Omental fat pad (tissue), 4 donors: ENCODE data around the gene AVEN. TPM values are rescaled to one million over a fixed set of nuclear protein-coding genes. Genes with fewer than 3 reads are reported as not detected.

Experiments
- ATAC-seq: fragments of 150-250 bp; one replicate; pipeline ENCODE4 v1.9.1; 2016; ENCODE audit warnings: mild to moderate bottlenecking, moderate library complexity; ENCODE audit not compliant: low FRiP score
- DNase-seq: peaks from one replicate; pipeline ENCODE4 v3.0.0-alpha.2; 2019; ENCODE audit warnings: low spot score
- CTCF ChIP-seq, 3 donors: fragments of 450-650 bp; IDR thresholded peaks; one replicate each; pipeline ENCODE4 v1.5.1; 2016 to 2017; ENCODE audit warnings: antibody characterized with exemption in 3 of 3, mild to moderate bottlenecking in 3 of 3, moderate library complexity in 2 of 3
- total RNA-seq, 4 donors: library from RNA; depleted of rRNA; stranded (reverse); fragments of >200 nt; gene quantifications; one replicate each; pipeline ENCODE4 v1.1.0, GENCODE V29; 2016

AVEN gene
- total RNA-seq: 10 to 100 TPM; 11.4 to 15.6 (median 14.6) TPM

- TF ChIP-seq CTCF (IDR thresholded peaks at IDR 0.05): no peak
These were observed at the start of gene AVEN for GRCh38 chr15:34038871-34039789. Gene AVEN, minus strand, starts transcription at chr15:34039204. Its CDS starts 158 bp downstream, at chr15:34039046.

GRCh38 chr15:34085746-34086145 is 46.7 kb upstream of the AVEN start:
- DNase-seq: no peak
- no peak for ATAC-seq
- no peak for TF ChIP-seq CTCF (IDR thresholded peaks at IDR 0.05)

More at GRCh38 chr15:34038871-34039789, at the start of gene AVEN:
- DNase-seq (no peak), ATAC-seq (peak; percentile 78)

- no peak for TF ChIP-seq CTCF (IDR thresholded peaks at IDR 0.05)
- DNase-seq (no peak), ATAC-seq (peak; percentile 66)
These were observed 45.1 kb upstream of the AVEN start for GRCh38 chr15:34084086-34084485.

GRCh38 chr15:34079904-34080303 is 40.9 kb upstream of the AVEN start:
- ATAC-seq (no peak), DNase-seq (no peak)
- no peak for TF ChIP-seq CTCF (IDR thresholded peaks at IDR 0.05)

- no peak for DNase-seq
- no peak for ATAC-seq
- TF ChIP-seq CTCF (IDR thresholded peaks at IDR 0.05): no peak
These were observed 39.9 kb upstream of the AVEN start for GRCh38 chr15:34078900-34079299.

GRCh38 chr15:34076785-34077184 is 37.8 kb upstream of the AVEN start:
- DNase-seq: no peak
- ATAC-seq: no peak
- no peak for TF ChIP-seq CTCF (IDR thresholded peaks at IDR 0.05)

GRCh38 chr15:34070003-34070402 is 31.0 kb upstream of the AVEN start:
- DNase-seq (no peak), ATAC-seq (no peak)
- no peak for TF ChIP-seq CTCF (IDR thresholded peaks at IDR 0.05)
